Measurements from ENCODE around the gene FBXL16.

FBXL16 gene

GRCh38 chr16:676913-677312 lies 28.7 kb downstream of the FBXL16 start:
- no peak for DNase-seq (ENCODE audit: low spot score)

DNA sequence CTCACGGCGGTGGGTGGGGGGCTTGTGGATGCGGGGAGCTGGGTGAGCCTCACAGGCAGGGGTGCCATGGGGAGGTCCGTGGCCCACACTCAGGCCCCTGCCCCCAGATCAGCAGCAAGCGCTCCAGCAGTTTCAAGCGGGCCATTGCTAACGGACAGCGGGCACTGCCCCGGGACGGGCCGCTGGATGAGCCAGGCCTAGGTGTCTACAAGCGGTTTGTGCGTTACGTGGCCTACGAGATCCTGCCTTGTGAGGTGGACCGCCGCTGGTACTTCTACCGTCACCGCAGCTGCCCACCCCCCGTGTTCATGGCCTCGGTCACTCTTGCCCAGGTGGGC lies 29.1 kb downstream of the FBXL16 start:
- DNase-seq (ENCODE audit: low spot score): no peak

GRCh38 chr16:675884-676564 lies 29.6 kb downstream of the FBXL16 start:
- no peak for DNase-seq (ENCODE audit: low spot score)

- DNase-seq (ENCODE audit: low spot score): peak; percentile 65
Observed at GRCh38 chr16:674968-675883, 30.4 kb downstream of the FBXL16 start, which contains the start of gene RHBDL1. Gene RHBDL1 (plus strand): TSS chr16:675671. CDS start chr16:675791, 120 bp downstream.

DNA sequence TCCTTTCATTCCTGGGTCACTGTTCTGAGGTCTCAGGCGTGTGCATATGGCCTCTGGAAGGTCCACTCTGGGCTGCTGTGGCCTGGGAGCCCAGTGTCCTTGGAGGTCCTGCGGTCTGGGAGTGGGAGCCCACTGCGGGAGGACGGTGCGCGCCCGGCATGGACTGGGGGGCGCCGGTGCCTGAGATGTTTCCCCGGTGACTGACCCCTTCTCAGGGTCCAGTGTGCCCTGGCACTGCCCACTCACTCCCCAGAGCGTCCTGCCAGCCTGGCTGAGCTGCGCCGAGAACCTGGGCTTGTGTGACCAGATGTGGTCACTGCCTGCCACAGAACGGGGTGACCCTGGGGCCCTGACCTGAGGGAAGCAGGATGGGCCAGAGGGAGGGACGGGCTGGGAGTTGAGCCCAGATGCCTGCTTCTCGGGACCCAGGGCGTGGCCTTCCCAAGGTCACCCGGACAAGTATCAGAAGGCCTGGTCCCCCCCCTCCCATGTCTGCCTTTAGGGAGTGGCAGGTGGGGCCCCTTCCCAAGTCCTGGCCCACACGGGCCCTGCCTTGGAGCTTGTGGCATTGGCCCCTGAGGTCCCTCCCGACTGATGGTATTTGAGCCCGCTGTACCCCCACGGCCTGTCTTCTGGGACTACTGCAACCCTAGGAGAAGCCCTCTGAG lies 31.3 kb downstream of the FBXL16 start:
- DNase-seq (ENCODE audit: low spot score): no peak

DNA sequence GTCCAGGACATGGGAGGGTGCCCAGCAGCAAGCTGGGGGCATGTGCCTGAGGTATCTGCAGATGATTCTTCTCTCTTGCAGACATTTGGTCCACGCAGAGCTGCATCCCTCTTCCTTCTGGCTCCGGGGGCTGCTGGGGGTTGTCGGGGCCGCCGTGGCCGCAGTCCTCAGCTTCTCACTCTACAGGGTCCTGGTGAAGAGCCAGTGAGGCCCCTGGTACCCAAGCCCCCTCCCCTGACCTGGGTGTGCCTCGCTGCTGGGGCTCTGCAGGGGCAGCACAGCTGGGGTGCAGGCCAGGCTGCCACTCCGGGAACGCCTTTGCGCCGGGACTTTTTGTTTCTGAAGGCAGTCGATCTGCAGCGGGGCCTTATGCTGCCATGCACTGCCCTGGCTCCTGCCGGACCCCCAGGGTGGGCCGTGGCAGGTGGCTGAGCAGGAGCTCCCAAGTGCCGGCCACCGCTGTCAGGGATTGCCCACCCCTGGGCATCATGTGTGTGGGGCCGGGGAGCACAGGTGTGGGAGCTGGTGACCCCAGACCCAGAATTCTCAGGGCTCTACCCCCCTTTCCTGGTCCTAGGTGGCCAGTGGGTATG lies 32.1 kb downstream of the FBXL16 start:
- DNase-seq (ENCODE audit: low spot score): no peak

DNA sequence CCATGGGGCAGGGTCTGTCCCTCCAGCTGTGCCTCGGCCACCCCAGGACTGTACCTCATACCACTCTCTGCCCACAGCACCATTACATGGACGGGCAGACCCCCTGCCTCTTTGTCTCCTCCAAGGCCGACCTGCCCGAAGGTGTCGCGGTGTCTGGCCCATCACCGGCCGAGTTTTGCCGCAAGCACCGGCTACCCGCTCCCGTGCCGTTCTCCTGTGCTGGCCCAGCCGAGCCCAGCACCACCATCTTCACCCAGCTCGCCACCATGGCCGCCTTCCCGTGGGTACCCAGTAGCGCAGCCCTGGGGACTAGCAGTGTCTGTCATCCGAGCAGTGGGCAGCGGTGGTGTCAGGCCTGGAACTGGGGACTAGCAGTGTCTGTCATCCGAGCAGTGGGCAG lies 32.8 kb downstream of the FBXL16 start:
- DNase-seq (ENCODE audit: low spot score): no peak

DNA sequence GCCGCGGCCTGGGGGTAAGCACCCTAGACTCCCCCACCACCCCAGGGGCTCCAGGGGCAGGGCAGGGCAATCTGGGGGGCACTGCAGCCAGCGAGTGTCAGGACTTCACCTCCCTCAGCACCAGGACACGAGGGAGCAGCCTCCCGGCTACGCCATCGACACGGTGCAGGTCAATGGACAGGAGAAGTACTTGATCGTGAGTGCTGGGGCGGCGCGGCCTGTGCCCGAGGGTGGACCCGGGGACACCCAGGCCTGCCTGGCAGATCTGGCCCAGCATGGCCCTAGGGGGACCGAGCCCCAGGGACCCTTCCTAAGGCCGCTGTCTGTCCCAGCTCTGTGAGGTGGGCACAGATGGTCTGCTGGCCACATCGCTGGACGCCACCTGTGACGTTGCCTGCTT lies 33.2 kb downstream of the FBXL16 start:
- DNase-seq (ENCODE audit: low spot score): no peak

DNA sequence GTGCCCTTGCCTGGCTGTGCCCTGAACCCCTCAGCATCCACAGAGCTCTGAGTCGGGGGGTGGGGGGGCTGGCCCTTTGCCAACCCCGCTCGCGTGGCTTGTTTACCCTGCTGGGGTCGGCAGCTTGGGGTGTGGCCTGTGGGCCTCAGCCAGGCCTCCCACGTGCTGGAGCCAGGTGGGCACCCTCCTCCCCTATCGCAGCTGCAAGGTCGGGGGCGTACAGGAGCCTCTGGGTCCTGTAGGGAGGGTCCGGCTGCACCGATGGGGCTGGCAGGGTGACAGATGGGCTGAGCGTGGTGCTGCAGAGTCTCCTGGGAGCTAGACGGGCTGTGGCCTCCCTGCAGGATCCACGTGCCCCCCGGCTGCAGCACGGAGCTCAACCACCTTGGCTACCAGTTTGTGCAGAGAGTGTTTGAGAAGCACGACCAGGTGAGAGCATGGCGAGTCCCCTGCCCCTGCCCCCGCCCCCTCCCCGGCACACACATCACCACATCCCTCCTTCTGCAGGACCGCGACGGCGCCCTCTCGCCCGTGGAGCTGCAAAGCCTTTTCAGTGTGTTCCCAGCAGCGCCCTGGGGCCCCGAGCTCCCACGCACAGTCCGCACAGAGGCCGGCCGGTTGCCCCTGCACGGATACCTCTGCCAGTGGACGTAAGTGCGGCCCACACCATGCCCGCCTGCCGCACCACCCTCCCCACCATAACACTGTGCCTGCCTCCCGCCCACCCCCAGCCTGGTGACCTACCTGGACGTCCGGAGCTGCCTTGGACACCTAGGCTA lies 34.1 kb downstream of the FBXL16 start:
- DNase-seq (ENCODE audit: low spot score): no peak

DNA sequence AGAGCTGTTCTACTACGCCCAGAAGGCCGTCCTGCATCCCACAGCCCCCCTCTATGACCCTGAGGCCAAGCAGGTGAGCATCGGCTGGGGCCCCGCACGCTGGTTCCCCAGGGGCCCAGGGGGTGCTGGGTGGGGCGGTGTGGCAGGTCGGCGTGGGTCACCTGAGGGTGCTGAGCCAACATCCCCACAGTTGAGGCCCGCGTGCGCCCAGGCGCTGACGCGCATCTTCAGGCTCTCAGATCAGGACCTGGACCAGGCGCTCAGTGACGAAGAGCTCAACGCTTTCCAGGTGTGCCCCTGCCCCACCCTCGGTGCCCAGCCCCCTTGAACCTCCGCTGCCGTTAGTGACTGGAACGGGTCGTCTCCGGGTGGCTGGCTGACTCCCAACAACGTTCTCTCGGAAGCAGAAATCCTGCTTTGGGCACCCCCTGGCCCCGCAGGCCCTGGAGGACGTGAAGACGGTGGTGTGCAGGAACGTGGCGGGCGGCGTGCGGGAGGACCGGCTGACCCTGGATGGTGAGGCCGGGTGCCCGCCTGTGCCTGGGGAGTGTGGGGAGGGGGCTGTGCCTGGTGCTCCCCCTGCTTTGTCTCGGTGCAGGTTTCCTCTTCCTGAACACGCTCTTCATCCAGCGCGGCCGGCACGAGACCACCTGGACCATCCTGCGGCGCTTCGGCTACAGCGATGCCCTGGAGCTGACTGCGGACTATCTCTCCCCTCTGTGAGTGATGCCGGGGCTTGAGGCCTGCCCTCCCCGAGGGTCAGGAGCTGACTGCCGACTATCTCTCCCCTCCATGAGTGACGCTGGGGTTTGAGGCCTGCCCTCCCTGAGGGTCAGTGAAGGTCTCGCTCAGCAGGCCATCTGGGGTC lies 34.9 kb downstream of the FBXL16 start:
- DNase-seq (ENCODE audit: low spot score): no peak

- DNase-seq (ENCODE audit: low spot score): no peak
Observed at GRCh38 chr16:669666-670065, 35.9 kb downstream of the FBXL16 start.

DNA sequence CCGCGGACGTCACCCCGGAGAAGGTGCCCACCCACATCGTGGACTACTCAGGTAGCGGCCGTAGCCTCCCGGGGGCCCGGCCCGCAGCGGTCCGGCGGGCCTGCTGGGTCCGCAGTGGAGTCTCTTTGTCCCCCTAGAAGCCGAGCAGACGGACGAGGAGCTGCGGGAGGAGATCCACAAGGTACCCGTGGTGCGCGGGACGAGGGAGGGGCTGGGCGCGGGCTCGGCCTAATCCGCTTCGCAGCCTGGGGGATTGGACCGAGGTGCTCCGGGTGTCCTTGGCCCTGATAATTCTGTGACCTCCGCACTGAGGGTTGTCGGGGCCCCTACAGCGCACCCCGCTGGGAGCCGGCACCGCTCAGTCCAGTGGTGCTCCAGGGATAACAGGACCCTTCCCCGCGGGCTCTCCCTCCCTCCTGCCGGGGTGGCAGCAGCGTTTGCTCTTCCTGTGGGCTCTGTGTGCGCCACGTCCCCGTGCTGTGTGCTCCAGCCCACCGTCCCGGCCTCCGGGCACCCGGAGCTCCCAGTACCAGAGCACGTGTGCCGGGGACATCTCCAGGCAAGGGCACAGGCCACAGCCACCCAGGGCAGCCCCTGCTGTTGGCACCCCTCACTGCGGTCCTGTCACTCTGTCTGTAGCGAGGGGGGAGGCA lies 37.0 kb downstream of the FBXL16 start:
- no peak for DNase-seq (ENCODE audit: low spot score)

DNA sequence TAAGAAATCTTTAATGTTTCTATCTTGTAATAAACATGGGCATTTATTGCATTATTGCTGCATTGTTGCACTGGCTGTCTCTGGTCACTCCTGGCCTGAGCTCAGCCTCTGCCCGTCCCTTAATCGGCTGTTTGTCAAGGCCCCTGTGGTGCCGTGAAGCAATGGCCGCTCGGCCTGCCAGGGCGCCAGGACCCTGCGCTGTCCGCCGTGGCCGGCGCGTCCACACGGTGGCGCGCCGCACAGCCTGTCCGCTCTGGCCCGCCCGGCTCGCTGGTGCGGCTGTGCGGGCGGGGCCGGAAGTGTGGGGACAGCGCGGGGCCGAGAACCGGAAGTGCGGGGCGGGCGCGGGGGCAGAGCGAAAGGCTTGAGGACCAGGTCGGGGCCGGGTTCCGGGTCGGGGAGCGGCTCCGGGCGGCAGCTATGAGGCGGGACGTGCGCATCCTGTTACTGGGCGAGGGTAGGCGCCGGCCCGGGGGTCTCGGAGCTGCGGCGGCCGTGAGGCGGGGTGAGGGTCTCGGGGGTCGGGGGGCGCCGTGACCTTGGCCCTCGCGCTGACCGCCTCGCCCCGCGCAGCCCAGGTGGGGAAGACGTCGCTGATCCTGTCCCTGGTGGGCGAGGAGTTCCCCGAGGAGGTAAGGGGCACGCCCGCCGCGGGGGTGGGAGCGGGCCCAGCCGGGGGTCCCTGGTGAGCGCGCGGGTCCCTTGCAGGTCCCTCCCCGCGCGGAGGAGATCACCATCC lies 37.7 kb downstream of the FBXL16 start, which contains the start of gene RHOT2:
TSS of gene RHOT2 (plus strand) at position 353 of the 739 bp plus-strand sequence. CDS start at position 421, 68 bp downstream.
- DNase-seq (ENCODE audit: low spot score): peak; percentile 95

DNA sequence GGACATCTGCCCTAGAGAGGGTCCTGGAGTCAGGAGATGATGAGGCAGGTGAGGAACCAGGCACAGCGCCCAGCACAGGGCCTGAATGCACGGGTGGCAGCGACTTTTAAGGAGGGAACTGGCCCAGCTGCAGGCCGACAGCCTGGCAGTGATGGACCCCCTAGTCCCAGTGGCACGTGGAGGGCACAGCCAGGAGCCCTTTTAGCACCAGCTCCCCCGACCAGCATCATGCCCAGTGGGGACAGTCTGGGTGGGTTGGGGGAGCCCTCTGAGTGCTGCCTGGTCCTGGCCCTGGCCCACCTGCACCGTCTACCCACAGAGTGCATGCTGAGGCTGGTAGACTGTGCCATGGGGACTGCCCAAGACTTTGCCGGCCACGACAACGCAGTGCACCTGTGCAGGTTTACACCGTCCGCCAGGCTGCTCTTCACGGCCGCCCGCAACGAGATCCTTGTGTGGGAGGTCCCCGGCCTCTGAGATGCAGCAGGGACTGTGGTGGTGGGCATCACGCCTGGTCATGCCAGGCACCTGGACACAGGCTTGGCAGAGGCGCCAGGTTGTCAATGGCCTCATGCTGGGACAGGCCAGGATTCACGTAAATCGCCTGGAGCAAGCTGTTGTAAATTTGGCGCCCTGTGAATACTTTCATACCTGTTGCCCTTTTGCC lies 38.4 kb downstream of the FBXL16 start:
- no peak for DNase-seq (ENCODE audit: low spot score)

DNA sequence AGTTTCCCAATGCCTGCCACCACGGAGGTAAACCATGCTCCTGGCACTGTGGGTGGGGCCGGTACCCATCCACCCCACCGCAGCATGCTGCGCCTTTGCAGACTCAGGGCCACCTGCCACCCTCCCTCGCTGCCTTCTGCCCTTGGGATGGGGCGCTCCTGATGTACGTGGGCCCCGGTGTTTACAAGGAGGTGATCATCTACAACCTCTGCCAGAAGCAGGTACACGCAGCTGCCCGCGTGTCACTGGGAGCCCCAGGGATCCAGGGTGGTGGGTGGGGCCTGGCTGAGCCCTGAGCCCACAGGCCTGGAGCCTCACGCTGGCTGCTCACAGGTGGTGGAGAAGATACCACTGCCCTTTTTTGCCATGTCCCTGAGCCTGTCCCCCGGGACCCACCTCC lies 39.0 kb downstream of the FBXL16 start:
- no peak for DNase-seq (ENCODE audit: low spot score)

- DNase-seq (ENCODE audit: low spot score): no peak
Observed at GRCh38 chr16:662597-662996, 43.0 kb downstream of the FBXL16 start.

GRCh38 chr16:662095-662494 lies 43.5 kb downstream of the FBXL16 start:
- DNase-seq (ENCODE audit: low spot score): no peak

GRCh38 chr16:661184-661821 lies 44.3 kb downstream of the FBXL16 start:
- no peak for DNase-seq (ENCODE audit: low spot score)

Measured in AG08396 (cell line).